Natural killer cell (primary cell): ENCODE measurements around the gene PNLIPRP2. TPM values are rescaled to one million over a fixed set of nuclear protein-coding genes. Genes with fewer than 3 reads are reported as not detected.

Experiments used
- ATAC-seq, 3 donors: fragments of 150-1000 bp in 2 of 3; fragments of 200-7000 bp in 1 of 3; cut with Tn5 transposase; 1 replicate in 1 of 3; 2 replicates in 2 of 3; pipeline ENCODE4 v1.10.0; 2021; ENCODE audit warnings: mild to moderate bottlenecking in 2 of 3, moderate library complexity in 2 of 3
- DNase-seq, 2 donors: peaks; one replicate each; pipeline versions ENCODE4 v3.0.0 to v3.0.0-alpha.2; 2013 to 2021; ENCODE audit warnings: mixed read lengths in 1 of 2
- H3K27ac ChIP-seq: one replicate; pipeline ENCODE4 v1.5.1; 2013; ENCODE audit warnings: mild to moderate bottlenecking, low read length
- H3K27me3 ChIP-seq: one replicate; pipeline ENCODE4 v1.6.1; 2013; ENCODE audit warnings: low read length; ENCODE audit not compliant: control insufficient read depth, insufficient read depth
- H3K36me3 ChIP-seq: one replicate; pipeline ENCODE4 v1.6.1; 2013; ENCODE audit warnings: low read length; ENCODE audit not compliant: control insufficient read depth, insufficient read depth
- H3K4me1 ChIP-seq: one replicate; pipeline ENCODE4 v1.6.1; 2013; ENCODE audit warnings: low read length; ENCODE audit not compliant: control insufficient read depth, insufficient read depth
- H3K4me3 ChIP-seq: one replicate; pipeline ENCODE4 v1.5.1; 2013; ENCODE audit warnings: low read length
- H3K9me3 ChIP-seq: one replicate; pipeline ENCODE4 v1.6.1; 2013; ENCODE audit warnings: low read length; ENCODE audit not compliant: control insufficient read depth, insufficient read depth
- H3K27ac Mint-ChIP-seq, 2 donors: one replicate each; pipeline ENCODE4 v1.8.0; 2022; ENCODE audit warnings: mild to moderate bottlenecking in 2 of 2, mixed read lengths in 2 of 2, moderate library complexity in 1 of 2
- H3K27me3 Mint-ChIP-seq, 2 donors: one replicate each; pipeline ENCODE4 v1.8.0; 2022; ENCODE audit warnings: low read depth in 2 of 2, mixed read lengths in 2 of 2
- H3K36me3 Mint-ChIP-seq: one replicate; pipeline ENCODE4 v1.8.0; 2022; ENCODE audit warnings: mixed read lengths
- H3K4me1 Mint-ChIP-seq, 2 donors: one replicate each; pipeline ENCODE4 v1.8.0; 2022; ENCODE audit warnings: mixed read lengths in 2 of 2
- H3K4me3 Mint-ChIP-seq: one replicate; pipeline ENCODE4 v1.8.0; 2022; ENCODE audit warnings: mild to moderate bottlenecking, moderate library complexity, mixed read lengths
- H3K9me3 Mint-ChIP-seq, 2 donors: one replicate each; pipeline ENCODE4 v1.8.0; 2022; ENCODE audit warnings: mixed read lengths in 2 of 2
- WGBS: methylation state at CpG from one replicate; pipeline ENCODE4 v1.1.7; 2013; ENCODE audit warnings: missing lambda C conversion rate; ENCODE audit not compliant: insufficient coverage; 5-methylcytosine and 5-hydroxymethylcytosine counted together
- intact Hi-C: fragments of 100-400 bp; cut with micrococcal nuclease; formaldehyde crosslinking; loops from one replicate; pipeline ENCODE4 v1.14.2; 2022
- total RNA-seq, 4 donors: library from RNA; stranded (reverse); fragments of 120-200 nt in 1 of 4; gene quantifications; one replicate each; pipeline versions ENCODE4 v1.2.3 to v1.2.4, GENCODE V29; 2013 to 2022
- TF ChIP-seq, protein P1 (sequence below): fragments of 200-600 bp; IDR thresholded peaks from one replicate; pipeline ENCODE4 v1.8.0; 2022; ENCODE audit warnings: antibody characterized with exemption

The PNLIPRP2 gene
- total RNA-seq, 3 donors from 2014 or later (not counting 1 experiment from before 2014, with no cell fraction given), result not detected

DNA sequence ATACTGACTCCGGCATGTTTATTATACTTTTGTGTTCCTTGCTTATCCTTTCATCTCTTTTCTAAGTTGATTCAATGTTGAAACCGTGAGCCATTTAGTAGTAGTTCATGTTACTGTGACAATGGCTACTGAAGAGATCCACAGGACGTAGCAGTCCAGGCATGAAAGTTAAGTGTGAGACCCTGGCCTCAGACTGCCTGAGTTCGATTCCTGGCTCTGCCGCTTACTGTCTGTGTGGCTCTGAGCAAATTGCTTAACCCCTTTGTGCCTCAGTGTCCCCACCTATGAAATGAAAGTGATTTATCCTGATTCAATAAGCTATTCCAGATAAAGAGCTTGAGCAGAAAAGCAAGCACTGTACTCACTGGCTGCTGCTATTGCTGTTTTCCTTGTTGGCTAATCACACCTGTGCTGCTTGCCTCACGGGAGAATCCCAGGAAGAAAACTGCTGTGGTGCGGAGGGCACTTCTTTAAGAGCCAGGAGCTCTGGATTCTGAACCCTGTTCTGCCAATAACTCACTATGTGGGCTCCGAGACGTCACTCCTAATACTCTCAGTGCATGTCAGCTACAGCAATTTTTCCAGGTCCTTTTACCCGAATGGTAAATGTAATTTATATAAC lies 38.4 kb downstream of the PNLIPRP2 start:
- peaks cover 0 to 2% of the 10 kb centered on the region in 2 donors for H3K9me3 Mint-ChIP-seq
- H3K4me3 ChIP-seq, result no peak overlapping the region
- no peaks in the 10 kb centered on the region for H3K9me3 ChIP-seq
- H3K4me1 Mint-ChIP-seq, result no peaks in the 10 kb centered on the region
- no peak overlapping the region for H3K4me3 Mint-ChIP-seq
- no peak for DNase-seq
- H3K4me1 ChIP-seq, result no peaks in the 10 kb centered on the region
- intact Hi-C loops, result no loop called here
- 75% methylated on average over 9 of the region's 10 CpGs for WGBS
- no peaks in the 10 kb centered on the region for H3K27me3 ChIP-seq
- H3K36me3 ChIP-seq, result no peaks in the 10 kb centered on the region
- H3K36me3 Mint-ChIP-seq, result no peaks in the 10 kb centered on the region
- ATAC-seq, result no peak
- no peak overlapping the region for H3K27ac ChIP-seq
- TF ChIP-seq, protein P1, sequence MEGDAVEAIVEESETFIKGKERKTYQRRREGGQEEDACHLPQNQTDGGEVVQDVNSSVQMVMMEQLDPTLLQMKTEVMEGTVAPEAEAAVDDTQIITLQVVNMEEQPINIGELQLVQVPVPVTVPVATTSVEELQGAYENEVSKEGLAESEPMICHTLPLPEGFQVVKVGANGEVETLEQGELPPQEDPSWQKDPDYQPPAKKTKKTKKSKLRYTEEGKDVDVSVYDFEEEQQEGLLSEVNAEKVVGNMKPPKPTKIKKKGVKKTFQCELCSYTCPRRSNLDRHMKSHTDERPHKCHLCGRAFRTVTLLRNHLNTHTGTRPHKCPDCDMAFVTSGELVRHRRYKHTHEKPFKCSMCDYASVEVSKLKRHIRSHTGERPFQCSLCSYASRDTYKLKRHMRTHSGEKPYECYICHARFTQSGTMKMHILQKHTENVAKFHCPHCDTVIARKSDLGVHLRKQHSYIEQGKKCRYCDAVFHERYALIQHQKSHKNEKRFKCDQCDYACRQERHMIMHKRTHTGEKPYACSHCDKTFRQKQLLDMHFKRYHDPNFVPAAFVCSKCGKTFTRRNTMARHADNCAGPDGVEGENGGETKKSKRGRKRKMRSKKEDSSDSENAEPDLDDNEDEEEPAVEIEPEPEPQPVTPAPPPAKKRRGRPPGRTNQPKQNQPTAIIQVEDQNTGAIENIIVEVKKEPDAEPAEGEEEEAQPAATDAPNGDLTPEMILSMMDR, result no peak
- H3K27me3 Mint-ChIP-seq, result peaks cover 0 to 7% of the 10 kb centered on the region in 2 donors
- no peak overlapping the region for H3K27ac Mint-ChIP-seq

DNA sequence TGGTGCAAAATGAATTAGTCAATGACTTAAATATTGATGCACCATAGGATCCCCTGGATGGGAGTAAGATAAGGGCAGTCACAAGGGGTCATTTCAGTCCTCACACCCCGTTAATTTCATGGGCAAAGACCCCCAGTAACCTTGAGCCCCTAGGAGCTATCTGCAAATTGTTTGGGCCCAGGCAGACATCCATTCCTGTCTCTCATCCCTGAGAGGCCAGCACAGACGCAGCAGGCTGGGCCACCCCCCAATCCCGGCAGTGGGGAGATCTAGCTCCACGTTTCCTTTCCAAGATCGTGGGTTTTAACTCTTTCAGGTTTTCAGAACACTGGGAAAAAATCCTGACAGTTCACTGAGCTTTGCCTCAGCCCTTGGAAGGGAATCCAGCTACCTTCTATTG lies 40.1 kb downstream of the PNLIPRP2 start:
- WGBS, result 73% methylated on average over 5 of the region's 5 CpGs
- Mint-ChIP-seq H3K9me3 (no peaks in the 10 kb centered on the region), H3K27ac (no peak overlapping the region), H3K36me3 (no peaks in the 10 kb centered on the region), H3K4me3 (no peak overlapping the region), H3K27me3 (no peaks in the 10 kb centered on the region), H3K4me1 (no peaks in the 10 kb centered on the region)
- H3K36me3 ChIP-seq, result no peaks in the 10 kb centered on the region
- H3K4me1 ChIP-seq, result no peaks in the 10 kb centered on the region
- TF ChIP-seq, protein P1, result no peak
- ATAC-seq, result no peak
- no peak overlapping the region for H3K4me3 ChIP-seq
- H3K27ac ChIP-seq, result no peak overlapping the region
- intact Hi-C loops, result no loop called here
- H3K9me3 ChIP-seq, result no peaks in the 10 kb centered on the region
- no peak for DNase-seq
- no peaks in the 10 kb centered on the region for H3K27me3 ChIP-seq

DNA sequence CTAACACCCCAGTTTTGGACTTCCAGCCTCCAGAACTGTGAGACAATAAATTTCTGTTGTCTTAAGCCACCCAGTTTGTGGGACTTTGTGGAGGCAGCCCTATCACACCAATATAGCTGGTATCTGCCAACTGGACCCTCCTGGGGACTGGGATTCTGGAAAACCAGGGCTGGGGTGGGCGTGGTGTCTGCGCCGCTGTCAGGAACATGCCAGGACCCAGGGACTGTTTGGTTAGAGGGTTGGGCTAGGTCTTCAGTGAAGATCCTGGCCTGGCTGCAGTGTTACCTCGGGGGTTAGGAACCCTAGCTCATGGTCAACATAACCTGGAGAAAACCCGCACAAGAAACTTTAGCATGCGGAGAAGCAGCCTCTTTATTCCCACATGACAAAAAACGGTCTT lies 42.6 kb downstream of the PNLIPRP2 start:
- H3K27ac Mint-ChIP-seq, result no peak overlapping the region
- no peak overlapping the region for H3K4me3 Mint-ChIP-seq
- H3K36me3 Mint-ChIP-seq, result no peaks in the 10 kb centered on the region
- Histone ChIP-seq H3K9me3 (no peaks in the 10 kb centered on the region), H3K27ac (no peak overlapping the region), H3K27me3 (no peaks in the 10 kb centered on the region), H3K36me3 (no peaks in the 10 kb centered on the region), H3K4me3 (no peak overlapping the region), H3K4me1 (no peaks in the 10 kb centered on the region)
- intact Hi-C loops, result no loop called here
- TF ChIP-seq, protein P1, result no peak
- ATAC-seq (no peak), DNase-seq (no peak)
- 88% methylated on average over 7 of the region's 7 CpGs for WGBS
- no peaks in the 10 kb centered on the region for H3K4me1 Mint-ChIP-seq
- H3K27me3 Mint-ChIP-seq, result no peaks in the 10 kb centered on the region
- no peaks in the 10 kb centered on the region for H3K9me3 Mint-ChIP-seq

DNA sequence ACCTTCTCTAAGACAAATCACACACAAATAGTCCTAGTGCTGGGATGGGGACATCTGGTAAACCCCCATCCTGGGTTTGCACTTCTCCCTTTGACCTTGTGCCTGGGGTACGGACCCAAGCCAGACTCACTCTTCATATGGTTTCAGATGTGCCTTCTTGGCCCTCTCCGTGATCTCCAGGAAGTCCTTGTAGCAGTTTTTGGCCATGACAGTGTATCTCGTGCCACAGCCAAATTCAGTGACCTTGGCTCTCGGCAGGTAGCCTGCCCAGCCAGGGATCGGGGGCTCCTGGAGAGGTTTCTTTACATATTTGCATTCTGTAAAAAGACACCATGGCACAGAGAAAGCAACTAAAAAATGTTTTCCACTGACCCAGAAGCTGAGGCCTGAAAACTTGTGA lies 43.9 kb downstream of the PNLIPRP2 start:
- 89% methylated on average over 5 of the region's 5 CpGs for WGBS
- intact Hi-C loops, result no loop called here
- Mint-ChIP-seq H3K4me1 (no peaks in the 10 kb centered on the region), H3K9me3 (no peaks in the 10 kb centered on the region), H3K27me3 (no peaks in the 10 kb centered on the region), H3K4me3 (no peak overlapping the region), H3K27ac (no peak overlapping the region), H3K36me3 (no peaks in the 10 kb centered on the region)
- Histone ChIP-seq H3K36me3 (no peaks in the 10 kb centered on the region), H3K4me1 (no peaks in the 10 kb centered on the region), H3K27me3 (no peaks in the 10 kb centered on the region), H3K27ac (no peak overlapping the region), H3K4me3 (no peak overlapping the region), H3K9me3 (no peaks in the 10 kb centered on the region)
- DNase-seq, result no peak
- TF ChIP-seq, protein P1, result no peak
- no peak for ATAC-seq
